ENCODE data around the gene SEC14L3. TPM values are rescaled to one million over a fixed set of nuclear protein-coding genes. Genes with fewer than 3 reads are reported as not detected.

Gene SEC14L3
- total RNA-seq, 1 experiment from 2014 or later: not detected

GRCh38 chr22:30459181-30460052 is 12.4 kb downstream of the SEC14L3 start (continued):
- TF ChIP-seq, protein P1, sequence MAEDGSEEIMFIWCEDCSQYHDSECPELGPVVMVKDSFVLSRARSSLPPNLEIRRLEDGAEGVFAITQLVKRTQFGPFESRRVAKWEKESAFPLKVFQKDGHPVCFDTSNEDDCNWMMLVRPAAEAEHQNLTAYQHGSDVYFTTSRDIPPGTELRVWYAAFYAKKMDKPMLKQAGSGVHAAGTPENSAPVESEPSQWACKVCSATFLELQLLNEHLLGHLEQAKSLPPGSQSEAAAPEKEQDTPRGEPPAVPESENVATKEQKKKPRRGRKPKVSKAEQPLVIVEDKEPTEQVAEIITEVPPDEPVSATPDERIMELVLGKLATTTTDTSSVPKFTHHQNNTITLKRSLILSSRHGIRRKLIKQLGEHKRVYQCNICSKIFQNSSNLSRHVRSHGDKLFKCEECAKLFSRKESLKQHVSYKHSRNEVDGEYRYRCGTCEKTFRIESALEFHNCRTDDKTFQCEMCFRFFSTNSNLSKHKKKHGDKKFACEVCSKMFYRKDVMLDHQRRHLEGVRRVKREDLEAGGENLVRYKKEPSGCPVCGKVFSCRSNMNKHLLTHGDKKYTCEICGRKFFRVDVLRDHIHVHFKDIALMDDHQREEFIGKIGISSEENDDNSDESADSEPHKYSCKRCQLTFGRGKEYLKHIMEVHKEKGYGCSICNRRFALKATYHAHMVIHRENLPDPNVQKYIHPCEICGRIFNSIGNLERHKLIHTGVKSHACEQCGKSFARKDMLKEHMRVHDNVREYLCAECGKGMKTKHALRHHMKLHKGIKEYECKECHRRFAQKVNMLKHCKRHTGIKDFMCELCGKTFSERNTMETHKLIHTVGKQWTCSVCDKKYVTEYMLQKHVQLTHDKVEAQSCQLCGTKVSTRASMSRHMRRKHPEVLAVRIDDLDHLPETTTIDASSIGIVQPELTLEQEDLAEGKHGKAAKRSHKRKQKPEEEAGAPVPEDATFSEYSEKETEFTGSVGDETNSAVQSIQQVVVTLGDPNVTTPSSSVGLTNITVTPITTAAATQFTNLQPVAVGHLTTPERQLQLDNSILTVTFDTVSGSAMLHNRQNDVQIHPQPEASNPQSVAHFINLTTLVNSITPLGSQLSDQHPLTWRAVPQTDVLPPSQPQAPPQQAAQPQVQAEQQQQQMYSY (CRISPR knock-in tag; IDR thresholded peaks at IDR 0.05): no peak
- TF ChIP-seq, protein P2, sequence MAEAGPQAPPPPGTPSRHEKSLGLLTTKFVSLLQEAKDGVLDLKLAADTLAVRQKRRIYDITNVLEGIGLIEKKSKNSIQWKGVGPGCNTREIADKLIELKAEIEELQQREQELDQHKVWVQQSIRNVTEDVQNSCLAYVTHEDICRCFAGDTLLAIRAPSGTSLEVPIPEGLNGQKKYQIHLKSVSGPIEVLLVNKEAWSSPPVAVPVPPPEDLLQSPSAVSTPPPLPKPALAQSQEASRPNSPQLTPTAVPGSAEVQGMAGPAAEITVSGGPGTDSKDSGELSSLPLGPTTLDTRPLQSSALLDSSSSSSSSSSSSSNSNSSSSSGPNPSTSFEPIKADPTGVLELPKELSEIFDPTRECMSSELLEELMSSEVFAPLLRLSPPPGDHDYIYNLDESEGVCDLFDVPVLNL (CRISPR knock-in tag; IDR thresholded peaks at IDR 0.05; ENCODE audit: borderline replicate concordance, low read depth): no peak
- TF ChIP-seq, protein P3, sequence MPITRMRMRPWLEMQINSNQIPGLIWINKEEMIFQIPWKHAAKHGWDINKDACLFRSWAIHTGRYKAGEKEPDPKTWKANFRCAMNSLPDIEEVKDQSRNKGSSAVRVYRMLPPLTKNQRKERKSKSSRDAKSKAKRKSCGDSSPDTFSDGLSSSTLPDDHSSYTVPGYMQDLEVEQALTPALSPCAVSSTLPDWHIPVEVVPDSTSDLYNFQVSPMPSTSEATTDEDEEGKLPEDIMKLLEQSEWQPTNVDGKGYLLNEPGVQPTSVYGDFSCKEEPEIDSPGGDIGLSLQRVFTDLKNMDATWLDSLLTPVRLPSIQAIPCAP (CRISPR knock-in tag; IDR thresholded peaks at IDR 0.05): no peak
- TF ChIP-seq NR3C1 (CRISPR knock-in tag; conservative IDR thresholded peaks at IDR 0.05; ENCODE audit: low read depth): no peak
- no peak for TF ChIP-seq GRHL2 (CRISPR knock-in tag; IDR thresholded peaks at IDR 0.05; ENCODE audit: insufficient replicate concordance, severe bottlenecking)
- TF ChIP-seq ATF2 (CRISPR knock-in tag; IDR thresholded peaks at IDR 0.05; ENCODE audit: borderline replicate concordance, low read depth): no peak
- TF ChIP-seq MXD4 (CRISPR knock-in tag; IDR thresholded peaks at IDR 0.05; ENCODE audit: borderline replicate concordance): no peak
- TF ChIP-seq IRF2 (CRISPR knock-in tag; IDR thresholded peaks at IDR 0.05; ENCODE audit: borderline replicate concordance, low read depth): no peak

- ATAC-seq (no peak), DNase-seq (ENCODE audit: low spot score) (no peak)
- no peak for TF ChIP-seq SP1 (CRISPR knock-in tag; conservative IDR thresholded peaks at IDR 0.05)
- TF ChIP-seq JUN (CRISPR knock-in tag; IDR thresholded peaks at IDR 0.05): no peak
- TF ChIP-seq ZNF512 (CRISPR knock-in tag; IDR thresholded peaks at IDR 0.05; ENCODE audit: borderline replicate concordance): no peak
- Mint-ChIP-seq H3K9me3 (no peaks in the 10 kb centered on the region), H3K4me3 (no peak overlapping the region), H3K36me3 (no peaks in the 10 kb centered on the region), H3K4me1 (0 out of 2 replicates have a peak, but pooled peaks cover 3% of the 10 kb centered on the region), H3K27ac (no peak overlapping the region), H3K27me3 (ENCODE audit: low read depth) (peaks cover 2% of the 10 kb centered on the region; the same call in 1 of the 2 replicates)
- POLR2A ChIA-PET: no interaction called here
- CTCF ChIA-PET: interaction anchor here (0.6 to 1.8 kb wide), 3 partner anchors 13 to 28 kb away, joined by 3 to 8 read pairs (median 3); partner anchors contain the start of gene SEC14L3
Measured at GRCh38 chr22:30457981-30458380, 13.8 kb downstream of the SEC14L3 start.

Measured in WTC11 (cell line).